ENCODE measurements around the gene SEC61A1. TPM values are rescaled to one million over a fixed set of nuclear protein-coding genes. Genes with fewer than 3 reads are reported as not detected.

Gene SEC61A1
- total RNA-seq, 1 donor from 2014 or later = 307 TPM

DNA sequence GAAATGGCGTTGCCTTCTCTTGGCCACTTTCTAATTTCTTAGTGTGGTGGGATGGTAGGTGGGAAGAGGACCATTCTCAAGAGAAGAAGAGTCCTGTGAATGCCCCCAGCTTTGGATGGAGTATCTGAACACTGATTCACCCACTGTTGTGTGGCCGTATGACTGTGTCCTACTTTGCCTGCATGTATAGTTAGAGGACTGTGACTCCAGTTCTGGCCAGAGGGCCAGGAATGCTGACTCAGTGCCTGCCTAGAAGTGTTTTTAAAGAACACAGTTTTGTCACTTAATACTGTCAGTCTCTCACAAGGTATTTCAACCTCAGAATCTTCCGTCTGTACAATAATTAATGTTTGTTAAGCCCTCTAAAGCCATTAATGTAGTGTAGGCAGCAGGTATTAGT is 2.1 kb downstream of the SEC61A1 start:
- H3K36me3 Mint-ChIP-seq (ENCODE audit: unreplicated experiment) = peaks cover 30% of the 10 kb centered on the region
- DNase-seq (ENCODE audit: extremely low spot score, unreplicated experiment) = peak; percentile 46
- peak overlapping the region; percentile 93 for H3K27ac Mint-ChIP-seq (ENCODE audit: unreplicated experiment)
- H3K4me1 Mint-ChIP-seq (ENCODE audit: unreplicated experiment) = peaks cover 42% of the 10 kb centered on the region
- TF ChIP-seq, protein P1, sequence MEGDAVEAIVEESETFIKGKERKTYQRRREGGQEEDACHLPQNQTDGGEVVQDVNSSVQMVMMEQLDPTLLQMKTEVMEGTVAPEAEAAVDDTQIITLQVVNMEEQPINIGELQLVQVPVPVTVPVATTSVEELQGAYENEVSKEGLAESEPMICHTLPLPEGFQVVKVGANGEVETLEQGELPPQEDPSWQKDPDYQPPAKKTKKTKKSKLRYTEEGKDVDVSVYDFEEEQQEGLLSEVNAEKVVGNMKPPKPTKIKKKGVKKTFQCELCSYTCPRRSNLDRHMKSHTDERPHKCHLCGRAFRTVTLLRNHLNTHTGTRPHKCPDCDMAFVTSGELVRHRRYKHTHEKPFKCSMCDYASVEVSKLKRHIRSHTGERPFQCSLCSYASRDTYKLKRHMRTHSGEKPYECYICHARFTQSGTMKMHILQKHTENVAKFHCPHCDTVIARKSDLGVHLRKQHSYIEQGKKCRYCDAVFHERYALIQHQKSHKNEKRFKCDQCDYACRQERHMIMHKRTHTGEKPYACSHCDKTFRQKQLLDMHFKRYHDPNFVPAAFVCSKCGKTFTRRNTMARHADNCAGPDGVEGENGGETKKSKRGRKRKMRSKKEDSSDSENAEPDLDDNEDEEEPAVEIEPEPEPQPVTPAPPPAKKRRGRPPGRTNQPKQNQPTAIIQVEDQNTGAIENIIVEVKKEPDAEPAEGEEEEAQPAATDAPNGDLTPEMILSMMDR (IDR thresholded peaks at IDR 0.05) = no peak
- no peaks in the 10 kb centered on the region for H3K9me3 Mint-ChIP-seq (ENCODE audit: unreplicated experiment)
- H3K27me3 Mint-ChIP-seq (ENCODE audit: unreplicated experiment) = no peaks in the 10 kb centered on the region
- H3K4me3 Mint-ChIP-seq (ENCODE audit: unreplicated experiment) = peak overlapping the region; percentile 94

DNA sequence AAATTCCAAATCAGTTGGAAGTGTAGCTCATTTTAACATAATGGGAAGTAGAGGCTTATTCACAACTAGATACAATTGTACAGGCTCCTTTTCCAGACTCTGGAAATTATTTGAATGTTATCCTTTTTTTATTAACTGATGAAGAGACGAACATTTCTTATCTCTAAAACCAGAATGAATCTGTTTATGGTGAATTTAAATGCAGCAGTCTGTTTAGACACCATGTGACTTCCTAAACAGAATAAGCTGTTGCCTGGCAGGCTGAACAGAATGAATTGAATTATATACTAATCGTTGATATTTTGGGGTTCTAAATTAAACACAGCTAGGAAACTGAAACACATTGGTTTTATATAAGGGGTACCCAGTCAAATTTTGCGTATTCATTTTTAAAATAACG is 4.0 kb downstream of the SEC61A1 start:
- no peak for DNase-seq (ENCODE audit: extremely low spot score, unreplicated experiment)
- H3K27ac Mint-ChIP-seq (ENCODE audit: unreplicated experiment) = no peak overlapping the region
- TF ChIP-seq, protein P1 (IDR thresholded peaks at IDR 0.05) = no peak
- H3K36me3 Mint-ChIP-seq (ENCODE audit: unreplicated experiment) = peaks cover 48% of the 10 kb centered on the region
- no peaks in the 10 kb centered on the region for H3K9me3 Mint-ChIP-seq (ENCODE audit: unreplicated experiment)
- no peak overlapping the region for H3K4me3 Mint-ChIP-seq (ENCODE audit: unreplicated experiment)
- H3K4me1 Mint-ChIP-seq (ENCODE audit: unreplicated experiment) = peaks cover 37% of the 10 kb centered on the region
- no peaks in the 10 kb centered on the region for H3K27me3 Mint-ChIP-seq (ENCODE audit: unreplicated experiment)

DNA sequence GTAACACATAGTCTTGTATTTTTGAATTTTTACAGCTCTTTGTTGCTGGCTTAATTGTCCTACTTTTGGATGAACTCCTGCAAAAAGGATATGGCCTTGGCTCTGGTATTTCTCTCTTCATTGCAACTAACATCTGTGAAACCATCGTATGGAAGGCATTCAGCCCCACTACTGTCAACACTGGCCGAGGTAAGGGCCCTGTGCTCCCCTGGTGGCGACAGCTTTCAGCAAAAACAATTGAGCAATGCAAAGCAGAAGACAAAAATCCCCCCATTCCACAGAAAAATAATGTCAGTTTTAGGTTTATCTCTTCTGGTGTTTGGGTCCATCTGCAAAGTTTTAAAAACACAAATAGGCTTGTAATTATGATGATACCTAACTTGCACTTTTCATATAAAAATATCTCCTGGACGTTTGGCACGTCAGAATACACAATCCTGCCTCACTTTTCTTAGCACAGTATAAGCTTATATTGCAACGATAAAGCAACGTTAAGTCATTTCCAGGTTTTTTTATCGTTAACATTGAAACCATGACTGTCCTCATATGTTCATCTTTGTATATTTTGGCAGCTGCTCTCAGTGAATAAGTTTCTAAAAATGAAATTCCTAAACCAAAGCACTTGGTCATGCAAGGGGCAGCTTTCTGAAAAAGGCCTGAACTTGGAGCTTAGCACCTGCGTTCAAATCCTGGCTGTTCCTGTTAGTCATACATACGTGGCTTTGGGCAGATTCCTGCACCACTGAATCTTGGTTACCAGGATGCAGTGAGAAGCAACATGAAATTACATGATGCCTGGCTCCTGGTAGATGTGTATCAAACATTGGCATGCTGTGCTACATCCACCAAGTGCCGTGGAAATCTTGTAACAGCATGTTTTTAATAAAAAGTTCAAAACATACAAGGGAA is 8.5 kb downstream of the SEC61A1 start:
- Mint-ChIP-seq H3K4me3 (ENCODE audit: unreplicated experiment) (no peak overlapping the region), H3K27ac (ENCODE audit: unreplicated experiment) (no peak overlapping the region)
- TF ChIP-seq, protein P1 (IDR thresholded peaks at IDR 0.05) = no peak

DNA sequence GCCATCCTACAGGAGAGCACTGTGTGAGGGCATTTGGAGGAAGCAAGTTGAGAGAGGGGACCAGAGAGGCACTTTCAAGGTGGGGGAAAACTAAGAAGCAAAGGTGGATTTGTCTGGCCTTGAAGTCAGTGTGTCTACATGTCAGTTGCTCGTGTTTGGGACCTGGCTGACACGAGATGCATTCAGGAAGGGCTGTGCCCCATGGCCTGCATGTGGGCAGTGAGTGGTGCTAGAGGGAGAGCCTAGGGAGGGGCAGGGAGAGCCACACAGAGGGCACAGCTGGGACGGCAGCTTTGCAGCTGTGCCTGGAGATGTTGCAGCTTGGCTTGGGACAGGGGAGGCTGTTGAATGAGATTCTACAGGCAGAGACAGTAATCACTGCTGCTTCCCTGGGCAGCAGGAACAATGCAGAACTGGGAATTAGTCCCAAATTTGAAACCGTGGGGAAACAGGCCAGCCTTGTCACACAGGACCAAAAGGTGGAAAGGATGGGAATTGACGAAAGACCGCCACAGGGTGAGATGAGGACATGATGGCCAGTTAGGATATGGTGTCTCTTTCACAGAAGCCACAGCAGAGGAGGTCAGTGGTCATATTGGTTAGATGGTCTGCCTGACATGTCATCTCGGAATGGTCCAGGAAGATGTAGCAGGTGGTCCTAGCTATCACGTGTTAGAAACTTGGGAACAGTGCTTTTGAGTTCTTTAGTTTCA is 10.0 kb downstream of the SEC61A1 start:
- TF ChIP-seq, protein P1 (IDR thresholded peaks at IDR 0.05) = no peak
- Mint-ChIP-seq H3K27me3 (ENCODE audit: unreplicated experiment) (no peaks in the 10 kb centered on the region), H3K4me3 (ENCODE audit: unreplicated experiment) (no peak overlapping the region), H3K27ac (ENCODE audit: unreplicated experiment) (no peak overlapping the region), H3K4me1 (ENCODE audit: unreplicated experiment) (peaks cover 1% of the 10 kb centered on the region), H3K36me3 (ENCODE audit: unreplicated experiment) (peaks cover 63% of the 10 kb centered on the region), H3K9me3 (ENCODE audit: unreplicated experiment) (no peaks in the 10 kb centered on the region)
- DNase-seq (ENCODE audit: extremely low spot score, unreplicated experiment) = no peak

More for the DNA sequence above, 8.5 kb downstream of the SEC61A1 start:
- Mint-ChIP-seq H3K36me3 (ENCODE audit: unreplicated experiment) (peaks cover 66% of the 10 kb centered on the region), H3K4me1 (ENCODE audit: unreplicated experiment) (peaks cover 4% of the 10 kb centered on the region), H3K27me3 (ENCODE audit: unreplicated experiment) (no peaks in the 10 kb centered on the region), H3K9me3 (ENCODE audit: unreplicated experiment) (no peaks in the 10 kb centered on the region)
- DNase-seq (ENCODE audit: extremely low spot score, unreplicated experiment) = no peak

DNA sequence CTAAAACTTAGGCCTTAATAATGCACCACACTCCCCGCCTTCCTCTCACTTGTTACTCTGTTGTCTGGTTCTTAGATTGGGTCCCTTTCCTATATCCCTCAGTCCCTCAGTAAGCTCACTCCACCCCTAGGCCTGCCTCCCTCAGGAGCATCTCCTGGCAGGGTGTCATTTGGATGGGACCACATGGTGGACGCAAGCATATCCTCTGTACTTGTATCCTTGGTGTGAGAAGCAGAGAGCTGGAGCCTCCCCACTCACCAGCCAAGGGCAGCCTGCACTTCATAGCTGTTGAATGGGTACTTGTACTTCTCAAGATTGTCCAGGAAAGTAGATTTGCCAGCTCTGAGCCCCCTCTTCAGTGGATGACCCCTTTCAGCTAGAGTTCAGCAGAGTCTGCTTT is 11.6 kb downstream of the SEC61A1 start:
- Mint-ChIP-seq H3K36me3 (ENCODE audit: unreplicated experiment) (peaks cover 75% of the 10 kb centered on the region), H3K27me3 (ENCODE audit: unreplicated experiment) (no peaks in the 10 kb centered on the region), H3K27ac (ENCODE audit: unreplicated experiment) (no peak overlapping the region), H3K4me1 (ENCODE audit: unreplicated experiment) (peaks cover 1% of the 10 kb centered on the region), H3K9me3 (ENCODE audit: unreplicated experiment) (no peaks in the 10 kb centered on the region), H3K4me3 (ENCODE audit: unreplicated experiment) (no peak overlapping the region)
- DNase-seq (ENCODE audit: extremely low spot score, unreplicated experiment) = no peak
- TF ChIP-seq, protein P1 (IDR thresholded peaks at IDR 0.05) = no peak
